Stimulated activated CD8-positive, alpha-beta memory T cell treated with anti-CD3 and anti-CD28 coated beads, Interleukin-4, amount 100 ng/mL, for 1 hour (primary cell): ENCODE results near the gene DDX54.
"Not testable (repeated sequence)": the region's sequence is repeated elsewhere in the genome, so short reads cannot be mapped to it uniquely, and the experiment has no call there.

Experiments used
- DNase-seq, 2 donors: peaks; one replicate each; pipeline ENCODE4 v3.0.0-alpha.2; 2020; ENCODE audit warnings: low read depth in 2 of 2, low spot score in 1 of 2

Gene DDX54

DNA sequence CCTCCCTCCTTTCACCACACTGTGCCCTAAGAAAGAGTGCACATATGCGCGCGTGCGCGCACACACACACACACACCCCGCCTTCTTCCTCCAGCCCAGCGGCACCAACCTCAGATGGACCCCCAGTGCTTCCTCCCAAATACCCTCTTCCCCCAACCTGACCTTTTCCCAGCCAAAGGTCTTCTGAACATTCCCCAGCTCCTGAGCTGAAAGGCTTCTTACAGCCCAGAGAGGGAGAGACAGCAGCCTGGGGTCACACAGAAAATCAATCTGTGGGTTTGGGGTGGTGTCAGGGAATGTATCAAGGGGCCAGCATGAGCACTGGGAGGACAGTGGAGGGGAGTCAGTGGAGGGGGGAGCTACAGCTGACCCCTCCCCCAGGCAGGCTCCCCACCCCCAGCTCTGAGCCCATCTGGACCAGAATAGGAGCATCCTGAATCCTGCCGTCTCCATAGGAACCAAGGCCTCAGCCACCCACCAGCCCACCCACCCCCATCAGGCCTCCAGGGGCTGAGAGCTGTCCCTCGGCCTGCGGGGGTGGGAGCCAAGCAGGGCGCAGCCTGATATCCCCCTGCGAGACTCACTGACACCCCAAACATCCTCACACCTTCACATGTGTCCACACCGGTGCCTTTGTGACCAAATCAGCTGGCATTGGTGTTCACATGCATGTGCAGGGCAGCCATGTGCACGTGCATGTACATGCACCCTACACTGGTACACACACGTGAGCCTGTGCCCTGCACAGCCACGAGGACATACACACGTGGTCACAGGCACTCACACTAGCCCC, 55.4 kb downstream of the DDX54 start:
- no peak for DNase-seq

DNA sequence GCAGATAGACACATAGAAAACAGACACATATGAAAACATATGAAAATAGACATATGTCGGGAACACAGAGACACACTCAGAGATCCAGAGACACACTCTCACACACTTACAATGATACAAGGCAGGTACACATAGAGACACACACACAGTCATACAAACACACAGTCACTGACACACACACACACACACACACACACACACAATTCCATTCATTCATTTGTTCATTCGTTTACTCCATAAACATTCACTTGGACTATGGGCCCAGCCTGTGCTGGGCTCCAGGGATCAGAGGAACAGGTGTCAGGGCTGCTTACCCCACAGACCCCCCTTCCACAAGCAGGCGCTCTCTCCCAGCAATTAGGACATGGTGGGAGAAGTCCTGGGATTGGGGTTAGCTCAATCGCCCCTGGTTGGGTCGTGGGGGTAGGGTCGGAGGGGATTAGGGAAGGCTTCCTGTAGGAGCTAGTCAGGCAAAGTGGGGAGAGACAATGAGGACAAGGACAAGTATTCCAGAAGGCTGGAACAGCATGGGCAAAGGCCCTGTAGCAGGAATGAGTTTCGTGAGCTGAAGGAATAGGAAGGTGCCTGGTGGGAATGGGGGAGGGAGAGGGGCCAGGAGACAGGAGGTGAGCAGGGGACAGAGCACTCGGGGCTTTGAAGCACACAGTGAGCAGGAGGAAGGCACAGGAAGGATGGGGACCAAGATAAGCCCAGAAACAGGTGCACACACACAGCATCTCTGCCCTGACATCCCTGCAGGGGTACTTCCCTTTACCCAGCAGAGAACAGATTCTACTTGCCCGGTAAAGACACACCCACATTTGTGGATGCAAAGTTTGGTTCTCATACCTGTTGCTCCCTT, 56.2 kb downstream of the DDX54 start:
- no peak for DNase-seq

DNA sequence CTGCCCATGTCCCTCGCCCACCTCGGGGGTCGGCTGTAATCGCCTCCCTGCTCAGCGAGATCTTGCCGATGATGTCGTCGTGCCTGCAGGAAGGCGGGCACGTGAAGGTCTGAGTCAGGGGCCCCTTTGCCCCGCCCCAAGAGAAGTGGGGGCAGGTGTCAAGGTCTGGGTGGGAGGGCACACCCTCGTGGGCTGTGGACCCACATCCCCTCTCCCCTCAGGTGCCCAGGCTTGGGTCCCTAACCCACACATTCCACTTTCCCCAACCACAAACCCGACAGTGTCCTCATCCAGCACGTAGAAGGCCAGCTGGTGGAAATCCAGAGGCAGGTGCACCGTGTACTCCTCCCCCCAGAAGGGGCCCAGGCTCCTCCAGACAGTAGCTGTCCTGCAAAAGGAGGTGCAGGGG, 57.5 kb downstream of the DDX54 start:
- DNase-seq: no peak

DNA sequence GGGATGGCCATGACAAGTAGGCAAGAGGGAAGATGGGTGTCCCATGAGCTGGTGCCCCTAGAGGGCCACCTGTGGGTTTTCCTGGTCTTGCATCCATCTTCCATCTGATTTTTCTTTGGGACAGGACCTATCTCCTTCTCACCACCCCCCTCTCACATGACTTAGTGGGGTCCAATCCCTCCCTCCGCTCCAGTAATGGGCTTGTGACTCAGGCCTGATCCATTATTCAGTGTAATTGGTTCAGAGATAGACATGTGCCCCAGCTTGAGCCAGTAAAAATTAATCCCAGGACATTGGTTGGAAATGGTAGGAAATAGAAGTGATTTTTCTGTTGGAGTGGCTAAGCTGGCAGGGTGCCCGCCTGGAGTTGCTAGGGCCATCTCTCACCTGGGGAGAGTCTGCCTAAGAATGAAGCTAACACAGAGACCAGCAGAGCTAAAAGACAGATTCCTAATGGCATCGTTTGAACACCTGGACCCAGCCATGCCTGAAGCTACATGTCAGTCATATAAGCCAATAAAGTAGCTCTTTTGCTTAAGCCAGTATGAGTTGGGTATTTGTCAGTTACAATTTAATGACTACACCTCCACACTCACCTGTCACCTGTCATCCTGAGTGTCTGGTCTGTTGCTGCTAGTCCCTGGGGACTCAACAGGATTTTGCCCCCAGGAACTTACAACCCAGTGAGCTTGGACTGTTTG, 64.5 kb downstream of the DDX54 start:
- no peak for DNase-seq

DNA sequence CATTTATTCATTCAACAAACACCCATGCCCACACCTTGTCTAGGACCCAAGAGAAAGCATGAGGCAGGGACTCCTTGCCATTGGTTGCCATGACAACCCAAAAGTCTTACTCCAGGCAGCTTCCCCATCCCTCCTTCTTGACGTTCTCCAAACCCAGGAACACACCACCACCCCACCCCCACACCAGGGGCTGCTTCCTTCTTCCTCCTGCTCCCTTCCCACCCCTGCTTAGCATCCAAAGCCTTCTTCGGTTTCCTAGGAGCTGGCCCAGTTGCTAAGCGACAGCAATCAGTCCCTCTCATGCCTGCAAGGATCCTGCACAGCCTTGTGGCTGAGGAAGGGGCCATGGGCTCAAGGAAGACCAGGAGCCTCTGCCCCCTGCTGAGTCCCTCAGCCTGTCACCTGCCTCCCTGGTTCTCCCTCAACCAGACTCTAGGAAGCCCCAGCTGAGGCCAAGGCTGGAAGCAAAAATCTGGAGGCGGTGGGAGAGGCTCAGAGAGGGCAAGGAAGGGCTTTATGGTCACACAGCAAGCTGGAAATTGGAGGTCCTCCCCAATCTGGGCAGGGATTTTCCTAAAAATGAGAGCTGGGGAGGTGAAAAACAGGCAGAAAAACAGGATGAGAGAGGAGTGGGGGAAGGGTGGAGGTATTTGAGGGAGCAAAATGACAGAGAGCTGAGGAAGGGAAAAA, 65.2 kb downstream of the DDX54 start:
- no peak for DNase-seq

DNA sequence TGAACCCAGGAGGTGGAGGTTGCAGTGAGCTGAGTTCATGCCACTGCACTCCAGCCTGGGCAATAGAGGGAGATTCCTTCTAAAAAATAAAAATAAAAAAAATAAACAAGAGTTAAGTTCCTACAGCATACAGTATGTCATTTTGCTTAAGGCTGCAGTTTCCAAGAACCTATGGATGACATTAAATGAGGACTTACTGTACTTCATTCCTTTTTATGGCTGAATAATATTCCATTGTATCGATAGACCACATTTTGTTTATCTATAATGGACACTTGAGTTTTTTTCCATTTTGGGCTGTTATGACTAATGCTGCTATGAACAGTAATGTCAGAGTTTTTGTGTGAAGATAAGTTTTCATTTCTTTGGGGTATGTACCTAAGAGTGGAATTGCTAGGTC, 67.1 kb downstream of the DDX54 start:
- DNase-seq: no peak

DNA sequence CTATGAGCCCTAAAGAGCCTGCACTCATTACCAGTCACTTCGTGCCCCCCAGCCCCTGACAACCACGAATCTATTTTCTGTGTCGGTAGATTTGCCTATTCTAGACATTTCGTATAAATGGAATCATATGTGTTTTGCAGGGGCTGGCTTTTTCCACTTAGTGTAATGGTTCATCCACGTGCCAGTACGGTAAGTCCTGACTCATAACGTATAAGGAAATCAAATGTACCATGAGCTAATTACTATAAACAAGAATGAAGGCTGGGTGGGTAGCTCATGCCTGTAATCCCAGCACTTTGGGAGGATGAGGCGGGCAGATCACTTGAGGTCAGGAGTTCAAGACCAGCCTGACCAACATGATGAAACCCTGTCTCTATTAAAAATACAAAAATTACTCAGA, 67.6 kb downstream of the DDX54 start:
- not testable (repeated sequence) for DNase-seq

DNA sequence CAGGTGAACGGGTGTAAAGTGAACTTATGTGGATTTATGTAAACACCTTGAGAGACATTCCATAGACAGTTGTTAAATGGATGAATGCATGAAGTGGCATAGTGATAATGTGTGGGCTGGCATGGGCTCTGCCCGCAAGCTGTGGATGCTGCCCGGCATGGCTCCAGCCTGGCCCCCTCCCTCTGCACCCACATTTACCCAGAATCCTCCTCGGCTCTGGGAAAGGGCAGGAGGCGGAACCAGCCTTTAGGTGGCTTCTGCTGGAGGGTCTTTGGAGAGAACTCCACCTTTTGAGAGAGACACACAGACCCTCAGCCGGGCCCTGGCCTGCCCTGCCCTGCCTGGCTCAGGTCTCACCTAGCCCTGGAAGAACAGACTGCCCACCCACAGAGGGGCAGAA, 68.4 kb downstream of the DDX54 start:
- no peak for DNase-seq

DNA sequence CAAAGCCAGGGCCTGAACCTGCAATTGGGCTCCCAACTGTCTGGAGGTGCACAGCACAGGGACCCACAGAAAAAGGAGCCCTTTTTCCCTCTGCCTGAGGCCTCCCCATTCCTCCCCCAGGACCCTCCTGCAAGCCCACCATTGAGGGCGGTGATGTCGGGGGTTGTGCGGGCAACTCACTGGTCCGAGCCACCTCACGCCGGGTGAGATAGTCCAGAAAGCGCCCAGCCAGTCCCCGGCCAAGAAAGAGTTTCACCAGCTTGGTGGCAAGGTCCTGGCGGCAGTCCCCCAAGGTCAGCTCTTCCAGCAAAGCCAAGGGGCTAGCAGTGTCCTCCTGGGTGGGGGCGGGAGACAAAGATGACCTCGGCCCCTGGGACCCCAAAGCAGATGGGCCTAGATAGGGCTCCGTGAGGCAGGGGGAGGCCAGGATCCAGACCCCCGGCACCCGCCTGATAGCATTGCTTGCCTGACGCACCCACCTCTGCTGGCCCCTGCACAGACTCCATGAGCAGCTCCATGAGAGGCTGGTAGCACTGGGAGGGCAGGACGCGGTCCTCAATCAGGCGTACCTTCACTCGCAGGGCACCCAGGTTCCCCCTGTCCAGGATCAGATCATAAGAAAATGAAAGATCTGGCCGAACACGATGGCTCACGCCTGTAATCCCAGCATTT, 69.7 kb downstream of the DDX54 start:
- DNase-seq: no peak

DNA sequence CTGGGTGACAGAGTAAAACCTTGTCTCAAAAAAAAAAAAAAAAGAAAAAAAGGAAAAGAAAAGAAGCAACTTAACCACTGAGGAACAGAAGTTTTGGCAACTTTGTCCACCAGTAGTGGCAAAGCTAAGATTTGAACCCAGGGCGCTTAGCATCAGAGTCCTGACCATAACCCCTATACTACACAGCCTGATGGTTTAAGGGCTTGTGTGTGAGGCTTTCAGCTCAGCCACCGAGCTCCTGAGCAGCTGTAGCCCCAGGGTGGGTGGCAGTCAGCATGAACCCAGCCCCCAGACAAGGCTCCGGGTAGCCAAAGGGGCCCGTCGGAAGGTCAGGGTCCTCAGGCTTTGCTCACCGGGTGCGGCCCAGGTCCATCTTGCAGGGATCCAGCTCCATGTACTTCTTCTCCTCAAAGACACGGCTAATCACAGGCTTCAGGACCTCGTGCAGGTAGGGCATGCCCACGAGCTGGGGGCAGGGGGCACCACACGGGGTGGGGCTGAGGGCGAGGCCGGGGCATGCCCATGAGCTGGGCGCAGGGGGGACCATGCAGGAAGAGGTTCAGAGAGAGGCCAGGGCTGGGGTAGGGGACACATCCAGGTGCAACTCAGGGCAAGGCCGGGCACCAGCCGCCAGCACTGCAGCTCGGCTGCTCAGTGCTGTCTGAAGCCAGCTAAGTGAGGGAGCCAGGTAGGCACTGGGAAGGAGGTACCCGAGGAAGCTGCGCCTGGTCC, 70.7 kb downstream of the DDX54 start:
- no peak for DNase-seq

DNA sequence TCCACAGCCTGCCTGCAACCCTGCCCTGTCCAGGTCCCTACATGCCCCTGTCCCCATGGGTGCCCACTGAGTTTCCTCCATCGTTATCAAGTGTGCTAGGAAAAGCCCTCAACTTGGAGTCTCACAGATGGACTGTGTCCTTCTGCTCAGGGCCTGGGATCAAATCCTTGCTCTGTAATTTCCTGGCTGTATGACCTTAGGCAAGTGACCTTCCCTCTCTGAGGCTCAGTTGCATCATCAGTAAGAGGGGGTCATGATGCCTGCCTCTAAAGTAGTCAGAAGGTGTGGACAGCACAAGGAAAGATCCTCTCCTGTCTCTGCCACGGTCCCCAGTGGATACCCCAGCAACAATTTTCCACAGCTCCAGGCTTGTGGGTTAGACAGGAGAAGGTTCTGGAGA, 71.9 kb downstream of the DDX54 start:
- no peak for DNase-seq

DNA sequence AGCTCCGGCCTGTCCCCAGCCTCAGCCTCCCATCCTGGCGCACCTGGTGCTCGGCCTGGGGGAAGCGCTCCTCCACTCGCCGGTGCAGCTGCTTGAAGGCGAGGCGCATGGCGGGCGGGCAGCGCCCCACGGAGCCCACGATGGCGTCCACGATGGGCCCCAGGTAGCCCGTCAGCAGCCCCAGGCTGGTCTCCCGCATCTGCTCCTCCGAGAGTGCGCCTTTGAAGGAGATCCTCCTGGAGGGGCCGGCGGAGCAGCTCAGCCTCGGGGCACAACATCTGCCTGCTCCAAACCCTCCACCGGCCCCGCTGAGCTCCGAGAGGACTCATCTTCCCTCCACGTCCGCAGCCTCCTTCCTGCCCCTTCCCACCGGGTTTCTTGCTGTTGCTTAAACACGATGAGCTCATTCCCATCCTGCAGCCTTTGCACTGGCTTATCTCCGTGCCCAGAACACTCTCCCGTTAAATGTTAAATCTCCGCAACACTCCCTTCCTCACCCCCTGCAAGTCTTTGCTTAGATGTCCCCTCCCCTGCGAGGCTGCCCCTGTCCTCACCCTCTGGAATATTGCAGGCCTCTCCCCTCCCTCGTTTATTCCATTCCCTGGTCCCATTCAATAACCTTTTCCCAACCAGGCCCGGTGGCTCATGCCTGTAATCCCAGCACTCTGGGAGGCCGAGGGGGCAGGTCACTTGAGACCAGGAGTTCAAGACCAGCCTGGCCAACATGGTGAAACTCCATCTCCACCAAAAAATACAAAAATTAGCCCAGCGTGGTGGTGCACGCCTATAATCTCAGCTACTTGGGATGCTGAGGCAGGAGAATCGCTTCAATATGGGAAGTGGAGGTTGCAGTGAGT, 73.0 kb downstream of the DDX54 start:
- DNase-seq: no peak

DNA sequence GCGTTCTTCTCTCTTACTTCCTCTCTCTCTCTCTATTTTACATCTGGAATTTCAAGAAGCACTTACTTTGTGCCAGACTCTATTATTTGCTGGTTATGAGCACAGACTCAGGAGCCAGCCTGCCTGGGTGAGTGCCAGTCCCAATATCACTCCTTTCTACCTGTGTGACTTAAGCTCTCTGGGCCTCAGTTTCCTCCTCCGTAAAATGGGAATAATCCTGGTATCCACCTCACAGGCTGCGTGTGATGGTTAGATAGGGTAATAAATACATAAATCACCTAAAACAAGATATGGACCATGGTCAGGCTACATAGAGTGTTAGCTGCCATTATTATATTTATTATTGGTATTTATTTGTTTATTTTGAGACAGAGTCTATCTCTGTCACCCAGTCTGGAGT, 74.0 kb downstream of the DDX54 start:
- DNase-seq: no peak

DNA sequence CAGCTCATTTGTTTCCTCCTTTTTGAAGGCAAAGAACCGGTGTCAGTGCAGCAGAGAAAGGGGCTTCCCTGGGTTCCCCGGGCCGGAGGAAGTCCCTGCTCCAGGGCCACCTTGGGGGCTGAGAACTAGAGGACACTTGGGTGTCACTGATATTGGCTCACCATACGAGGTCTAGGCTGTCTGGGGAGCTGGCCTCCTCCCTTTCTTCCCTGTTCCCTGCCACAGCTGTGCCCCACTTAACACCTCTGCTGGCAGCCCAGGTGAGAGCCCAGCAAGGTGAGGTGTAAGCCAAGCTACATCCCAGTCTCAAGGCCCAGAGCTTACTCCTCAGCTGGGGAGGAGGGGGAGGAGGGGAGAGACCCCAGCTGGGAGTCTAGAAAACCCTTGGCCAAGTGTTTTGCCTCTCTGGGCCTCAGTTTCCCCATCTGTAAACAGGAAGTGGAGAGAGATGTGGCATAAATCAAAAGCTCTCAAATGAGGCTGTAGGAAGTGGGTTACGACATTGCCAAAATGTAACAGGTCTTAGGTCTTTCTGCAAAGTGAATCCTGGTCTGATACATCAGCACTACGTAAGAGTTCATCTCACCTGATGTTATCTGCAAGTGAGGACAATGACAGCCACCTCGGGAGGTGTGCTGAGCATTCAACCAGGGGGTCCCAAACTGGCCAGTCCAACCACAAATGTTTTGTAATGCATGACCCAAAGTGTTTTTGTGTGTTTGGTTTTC, 75.2 kb downstream of the DDX54 start:
- no peak for DNase-seq

DNA sequence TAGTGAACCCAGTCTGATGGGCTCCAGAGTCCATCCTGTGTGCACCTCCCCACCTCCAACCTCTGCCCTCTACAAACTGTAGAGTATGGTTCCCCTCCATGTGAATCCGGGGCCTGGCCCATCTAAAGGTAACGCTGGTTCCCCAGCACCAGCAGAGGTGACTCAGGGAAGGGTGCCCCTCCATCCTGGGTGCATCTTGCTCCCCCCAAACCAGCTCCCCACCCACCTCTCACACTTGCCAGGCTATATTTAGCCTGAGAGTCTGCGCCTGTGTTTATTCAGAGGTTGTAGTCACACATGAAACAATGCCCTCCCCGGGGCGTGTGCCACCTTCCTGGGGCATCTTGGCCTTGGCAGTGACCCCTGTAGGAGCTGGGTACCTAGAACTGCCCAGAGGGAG, 75.9 kb downstream of the DDX54 start:
- DNase-seq: no peak

DNA sequence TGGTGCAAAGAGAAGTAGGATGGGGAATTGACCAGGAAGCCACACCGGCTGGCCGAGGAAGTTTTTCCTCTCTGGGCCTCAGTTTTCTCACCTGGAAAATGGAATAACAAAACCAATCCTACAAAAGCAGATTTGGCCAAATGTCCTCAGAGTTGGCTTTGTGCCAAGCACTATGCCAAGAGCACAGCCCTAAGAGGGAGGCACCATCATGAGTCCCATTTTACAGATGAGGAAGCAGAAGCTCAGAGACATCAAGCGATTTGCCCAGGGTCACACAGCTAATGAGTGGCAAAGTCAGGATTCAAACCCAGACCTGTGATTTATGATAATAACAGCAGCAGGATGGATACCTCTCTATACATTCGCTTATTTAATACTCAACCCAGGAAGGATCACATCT, 77.0 kb downstream of the DDX54 start:
- no peak for DNase-seq
